Activated CD4-positive, CD25-positive, alpha-beta regulatory T cell (primary cell): ENCODE results near the gene MS4A1.
"Not testable (repeated sequence)": the region's sequence is repeated elsewhere in the genome, so short reads cannot be mapped to it uniquely, and the experiment has no call there.

ENCODE experiments used
- DNase-seq, 4 experiments: peaks; one replicate each; lab custom pipeline; 2025; lab: John Stamatoyannopoulos, UW

The MS4A1 gene

DNA sequence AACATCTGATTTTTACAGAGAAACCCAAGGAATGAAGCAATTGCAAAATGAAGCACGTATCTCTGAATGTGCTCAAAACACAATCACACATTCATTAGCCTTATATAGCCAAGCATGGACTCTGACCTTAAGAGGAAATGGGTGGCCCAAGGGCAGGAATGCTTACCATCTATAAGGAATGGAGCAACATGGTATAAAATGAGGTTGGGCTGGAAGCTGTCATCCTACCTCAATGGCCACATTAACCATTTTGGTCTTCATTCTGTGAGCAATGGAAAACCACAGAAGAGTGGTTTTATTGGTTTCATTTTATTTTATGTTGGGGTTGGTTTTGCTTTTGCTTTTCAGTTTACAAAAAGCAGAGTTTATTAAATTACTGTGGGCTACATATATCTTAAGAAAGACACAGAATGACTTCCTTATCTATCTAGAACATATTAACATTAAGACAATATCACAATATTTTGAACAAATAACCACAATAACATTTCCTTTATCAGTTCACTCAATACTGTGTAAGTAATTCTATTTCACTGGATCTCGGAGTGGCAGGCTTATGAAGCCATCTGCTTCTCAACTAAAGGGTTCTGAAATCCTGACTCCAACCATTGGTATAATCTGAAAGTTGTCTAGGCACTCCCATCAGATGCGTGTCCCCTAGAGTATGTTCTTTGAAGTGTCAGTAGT is 48.7 kb downstream of the MS4A1 start:
- no peak for DNase-seq

GRCh38 chr11:60509609-60510008 is 54.0 kb downstream of the MS4A1 start:
- not testable (repeated sequence) for DNase-seq

GRCh38 chr11:60510209-60510608 is 54.6 kb downstream of the MS4A1 start:
- DNase-seq = not testable (repeated sequence)

DNA sequence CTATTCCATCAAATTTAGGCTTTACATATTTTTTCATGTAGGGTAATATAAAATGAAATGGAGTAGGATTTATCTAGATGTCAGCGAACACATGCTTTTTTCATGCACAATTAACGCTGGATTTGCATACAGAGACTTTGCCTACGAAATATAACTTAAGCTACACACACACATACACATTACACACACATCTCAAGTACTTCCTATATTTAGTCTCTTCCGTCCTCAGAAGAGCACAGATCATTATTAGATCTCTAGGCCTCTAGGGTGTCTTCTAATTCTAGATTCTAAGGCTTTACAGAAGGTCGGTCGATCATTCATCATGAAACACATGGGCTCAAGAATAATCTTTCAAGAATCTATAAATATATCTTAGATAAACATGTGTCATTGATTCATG is 55.7 kb downstream of the MS4A1 start:
- no peak for DNase-seq

GRCh38 chr11:60512651-60513225 is 57.1 kb downstream of the MS4A1 start:
- no peak for DNase-seq

DNA sequence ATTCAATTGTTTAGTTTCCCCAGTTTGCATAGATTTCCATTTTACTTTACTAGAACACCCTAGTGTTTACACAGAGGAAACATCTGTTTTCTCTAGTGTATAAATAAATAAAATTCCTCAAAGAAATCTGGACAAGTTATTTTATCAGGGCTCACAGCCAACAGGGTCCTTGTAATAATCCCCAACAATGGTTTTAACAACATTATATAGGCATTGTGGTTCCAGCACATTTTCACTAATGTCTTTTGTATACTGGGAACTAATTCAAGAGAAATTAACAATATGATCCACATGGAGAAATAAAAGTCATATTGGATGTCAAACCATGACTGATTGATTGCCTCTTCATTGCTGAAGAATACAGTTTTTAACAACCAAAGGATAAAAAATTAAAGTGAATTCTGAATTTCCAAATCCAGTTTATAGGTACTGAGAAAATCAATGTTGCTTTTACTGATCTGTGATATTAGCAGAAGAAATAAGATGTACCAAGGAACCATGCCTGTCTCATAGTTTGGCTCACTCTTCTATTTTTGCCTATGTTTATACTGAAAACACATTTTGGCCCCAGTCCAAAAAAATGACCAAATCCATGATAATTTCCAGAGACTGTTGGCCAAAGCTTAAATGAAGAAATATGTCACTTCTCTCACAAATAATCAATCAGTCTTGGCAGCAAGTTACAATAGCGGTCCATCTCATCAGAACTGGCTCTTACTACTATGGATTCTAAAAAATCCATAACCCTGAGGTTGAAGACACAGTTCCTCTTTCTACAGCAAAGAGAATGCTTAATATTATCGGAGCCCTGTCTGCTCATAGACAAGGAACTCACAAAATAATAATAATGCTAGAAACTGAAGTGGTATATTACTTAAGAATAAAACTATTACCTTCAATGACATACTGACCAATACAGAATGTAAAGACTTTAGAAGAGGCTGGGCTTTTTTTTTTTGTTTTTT is 58.1 kb downstream of the MS4A1 start:
- no peak for DNase-seq

GRCh38 chr11:60515144-60515855 is 59.7 kb downstream of the MS4A1 start, which contains the start of gene MS4A13:
Gene MS4A13, plus strand, starts transcription at chr11:60515392. Its CDS starts 2,692 bp downstream, at chr11:60518084.
- DNase-seq = no peak
